ENCODE measurements around the gene REG1A.

The REG1A gene

DNA sequence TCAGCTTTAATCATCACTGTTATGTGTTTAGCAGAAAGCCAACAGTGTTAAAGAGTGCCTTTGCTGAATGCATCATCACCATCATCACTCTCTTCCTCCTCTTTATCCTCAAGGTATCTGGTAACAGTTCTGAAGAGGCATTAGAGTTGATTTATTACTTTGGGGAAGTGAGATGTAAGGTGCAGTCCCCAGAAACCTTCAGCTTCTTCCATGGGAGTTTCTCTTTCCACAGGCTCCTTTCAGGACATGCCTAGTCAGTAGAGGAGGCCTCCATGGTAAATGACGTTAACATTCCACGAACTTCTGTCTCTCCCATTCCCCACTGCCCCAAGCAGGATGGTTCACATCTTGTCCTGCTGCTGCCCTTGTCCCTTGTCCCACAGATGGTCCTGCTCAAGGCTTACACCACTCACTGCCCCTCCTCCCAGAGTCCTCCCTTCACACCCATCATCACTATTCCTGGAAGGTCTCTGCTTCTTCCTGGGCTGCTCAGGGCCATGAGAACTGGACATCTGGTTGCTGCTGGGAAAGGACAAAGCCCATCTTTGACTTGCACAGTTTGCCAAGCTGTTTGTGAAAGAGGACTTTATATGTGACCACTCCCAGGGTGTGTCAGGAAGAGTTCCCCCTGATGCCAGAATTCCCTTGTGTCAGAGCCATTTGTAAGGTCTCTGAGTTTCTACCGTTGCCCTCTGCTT lies 5.3 kb upstream of the REG1A start:
- Histone ChIP-seq H3K4me2 (ENCODE audit: low read length) (no peak overlapping the region), H2AFZ (ENCODE audit: low read length) (no peak overlapping the region), H3K9ac (ENCODE audit: low read length) (no peak overlapping the region), H3K9me2 (ENCODE audit: low read depth, low read length) (no peaks in the 10 kb centered on the region), H3F3A (ENCODE audit: insufficient read depth, low read length) (no peaks in the 10 kb centered on the region), H3K27ac (ENCODE audit: low read depth, low read length, poor library complexity, severe bottlenecking) (no peak overlapping the region), H3K36me3 (ENCODE audit: insufficient read depth, low read length) (no peaks in the 10 kb centered on the region), H3K9me3 (ENCODE audit: low read length) (no peaks in the 10 kb centered on the region), H3K4me1 (ENCODE audit: insufficient read depth, low read length, severe bottlenecking) (no peaks in the 10 kb centered on the region), H4K20me1 (ENCODE audit: insufficient read depth, low read length) (no peaks in the 10 kb centered on the region), H3K4me3 (ENCODE audit: low read depth, low read length, poor library complexity, severe bottlenecking) (no peak overlapping the region), H3K27me3 (ENCODE audit: insufficient read depth, low read length) (no peaks in the 10 kb centered on the region), H3K79me2 (ENCODE audit: insufficient read depth, low read length) (no peaks in the 10 kb centered on the region)
- TF ChIP-seq, protein P1, sequence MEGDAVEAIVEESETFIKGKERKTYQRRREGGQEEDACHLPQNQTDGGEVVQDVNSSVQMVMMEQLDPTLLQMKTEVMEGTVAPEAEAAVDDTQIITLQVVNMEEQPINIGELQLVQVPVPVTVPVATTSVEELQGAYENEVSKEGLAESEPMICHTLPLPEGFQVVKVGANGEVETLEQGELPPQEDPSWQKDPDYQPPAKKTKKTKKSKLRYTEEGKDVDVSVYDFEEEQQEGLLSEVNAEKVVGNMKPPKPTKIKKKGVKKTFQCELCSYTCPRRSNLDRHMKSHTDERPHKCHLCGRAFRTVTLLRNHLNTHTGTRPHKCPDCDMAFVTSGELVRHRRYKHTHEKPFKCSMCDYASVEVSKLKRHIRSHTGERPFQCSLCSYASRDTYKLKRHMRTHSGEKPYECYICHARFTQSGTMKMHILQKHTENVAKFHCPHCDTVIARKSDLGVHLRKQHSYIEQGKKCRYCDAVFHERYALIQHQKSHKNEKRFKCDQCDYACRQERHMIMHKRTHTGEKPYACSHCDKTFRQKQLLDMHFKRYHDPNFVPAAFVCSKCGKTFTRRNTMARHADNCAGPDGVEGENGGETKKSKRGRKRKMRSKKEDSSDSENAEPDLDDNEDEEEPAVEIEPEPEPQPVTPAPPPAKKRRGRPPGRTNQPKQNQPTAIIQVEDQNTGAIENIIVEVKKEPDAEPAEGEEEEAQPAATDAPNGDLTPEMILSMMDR (IDR thresholded peaks at IDR 0.05; ENCODE audit: low read length): no peak
- no peak for TF ChIP-seq EZH2 (IDR thresholded peaks at IDR 0.05; ENCODE audit: borderline replicate concordance, low read length)

DNA sequence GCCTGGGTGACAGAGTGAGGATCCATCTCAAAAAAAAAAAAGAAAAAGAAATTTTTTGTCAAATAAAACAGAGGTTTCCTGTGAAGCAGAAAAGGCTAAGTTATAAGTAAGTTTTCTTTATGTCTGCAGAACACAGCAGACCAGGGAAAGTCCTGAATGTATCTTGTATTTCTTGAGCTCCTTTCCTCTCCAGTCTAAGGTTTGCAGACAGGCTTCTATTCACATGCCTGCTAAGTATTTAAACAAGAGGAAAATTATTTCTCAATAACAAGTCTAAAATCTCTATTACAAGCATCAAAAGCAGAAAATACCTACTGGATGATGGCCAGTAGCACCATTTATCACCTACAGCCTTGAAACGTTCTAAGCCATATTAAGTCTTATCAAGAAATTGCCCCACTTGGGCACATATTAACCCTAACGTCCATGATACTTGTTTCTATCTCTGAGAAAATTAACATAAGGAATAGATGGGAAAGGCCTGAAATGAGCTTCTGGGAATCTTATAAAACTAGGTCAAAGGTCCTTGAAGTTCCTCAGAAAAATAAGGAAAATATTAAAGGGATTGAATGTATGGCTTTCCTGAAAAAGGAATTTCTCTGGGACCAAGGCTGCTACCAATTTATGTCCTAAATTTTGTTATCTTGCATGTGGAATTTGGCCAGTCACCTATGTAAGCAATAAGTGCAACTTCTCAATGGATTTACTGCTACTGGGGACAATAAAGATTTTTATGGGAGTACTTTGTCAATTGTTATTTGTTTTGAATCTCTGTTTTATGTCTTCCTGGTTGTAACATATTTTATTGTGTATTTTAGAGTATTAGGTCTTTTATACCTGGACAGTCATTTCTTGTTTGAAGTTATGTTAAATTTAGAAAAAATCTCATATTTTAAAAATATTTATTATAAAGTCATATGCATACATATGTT lies 3.0 kb upstream of the REG1A start:
- Histone ChIP-seq H3K36me3 (ENCODE audit: insufficient read depth, low read length) (no peaks in the 10 kb centered on the region), H3K4me1 (ENCODE audit: insufficient read depth, low read length, severe bottlenecking) (no peaks in the 10 kb centered on the region), H3F3A (ENCODE audit: insufficient read depth, low read length) (no peaks in the 10 kb centered on the region), H3K9me3 (ENCODE audit: low read length) (no peaks in the 10 kb centered on the region), H2AFZ (ENCODE audit: low read length) (no peak overlapping the region), H4K20me1 (ENCODE audit: insufficient read depth, low read length) (no peaks in the 10 kb centered on the region), H3K27me3 (ENCODE audit: insufficient read depth, low read length) (no peaks in the 10 kb centered on the region), H3K4me2 (ENCODE audit: low read length) (no peak overlapping the region), H3K79me2 (ENCODE audit: insufficient read depth, low read length) (no peaks in the 10 kb centered on the region), H3K9ac (ENCODE audit: low read length) (no peak overlapping the region), H3K27ac (ENCODE audit: low read depth, low read length, poor library complexity, severe bottlenecking) (no peak overlapping the region), H3K4me3 (ENCODE audit: low read depth, low read length, poor library complexity, severe bottlenecking) (no peak overlapping the region), H3K9me2 (ENCODE audit: low read depth, low read length) (no peaks in the 10 kb centered on the region)
- TF ChIP-seq, protein P1 (IDR thresholded peaks at IDR 0.05; ENCODE audit: low read length): no peak
- no peak for TF ChIP-seq EZH2 (IDR thresholded peaks at IDR 0.05; ENCODE audit: borderline replicate concordance, low read length)

GRCh38 chr2:79122676-79123075 lies 2.4 kb downstream of the REG1A start:
- Histone ChIP-seq H3K27ac (ENCODE audit: low read depth, low read length, poor library complexity, severe bottlenecking) (no peak overlapping the region), H3K9ac (ENCODE audit: low read length) (no peak overlapping the region)
- TF ChIP-seq EZH2 (IDR thresholded peaks at IDR 0.05; ENCODE audit: borderline replicate concordance, low read length): no peak
- TF ChIP-seq, protein P1 (IDR thresholded peaks at IDR 0.05; ENCODE audit: low read length): no peak

More at GRCh38 chr2:79122676-79123075, 2.4 kb downstream of the REG1A start:
- Histone ChIP-seq H3K4me2 (ENCODE audit: low read length) (no peak overlapping the region), H3K9me2 (ENCODE audit: low read depth, low read length) (no peaks in the 10 kb centered on the region), H3K79me2 (ENCODE audit: insufficient read depth, low read length) (no peaks in the 10 kb centered on the region), H4K20me1 (ENCODE audit: insufficient read depth, low read length) (no peaks in the 10 kb centered on the region), H3K9me3 (ENCODE audit: low read length) (no peaks in the 10 kb centered on the region), H2AFZ (ENCODE audit: low read length) (no peak overlapping the region), H3K27me3 (ENCODE audit: insufficient read depth, low read length) (no peaks in the 10 kb centered on the region), H3F3A (ENCODE audit: insufficient read depth, low read length) (no peaks in the 10 kb centered on the region), H3K36me3 (ENCODE audit: insufficient read depth, low read length) (no peaks in the 10 kb centered on the region), H3K4me1 (ENCODE audit: insufficient read depth, low read length, severe bottlenecking) (no peaks in the 10 kb centered on the region), H3K4me3 (ENCODE audit: low read depth, low read length, poor library complexity, severe bottlenecking) (no peak overlapping the region)
